PC-3 (cell line): ENCODE measurements around the gene RAD50. TPM values are rescaled to one million over a fixed set of nuclear protein-coding genes. Genes with fewer than 3 reads are reported as not detected.

ENCODE experiments used
- ATAC-seq: fragments of 200-7000 bp; cut with Tn5 transposase; 2 replicates; pipeline ENCODE4 v1.9.1; 2020; ENCODE audit warnings: mild to moderate bottlenecking, moderate library complexity
- BruUV-seq: library from RNA; stranded (reverse); fragments of 400-500 nt; replicated peaks from 2 replicates; lab custom pipeline; 2021; lab: Mats Ljungman, UMichigan
- CTCF ChIA-PET: fragments of 300-600 bp; sonication (Branson Sonifier 250); formaldehyde crosslinking; loops from one replicate; lab custom pipeline; 2022; ENCODE audit warnings: antibody characterized with exemption; lab: Charles Lee
- POLR2A ChIA-PET: fragments of 300-600 bp; sonication (Branson Sonifier 250); formaldehyde crosslinking; loops from one replicate; lab custom pipeline; 2022; ENCODE audit warnings: antibody characterized with exemption; ENCODE audit not compliant: unreplicated experiment; lab: Charles Lee
- DNase-seq: peaks from one replicate; pipeline ENCODE4 v3.0.0-alpha.2; 2015
- H2AFZ ChIP-seq: fragments of 300-600 bp; sonication (generic); 2 replicates; pipeline ENCODE4 v1.6.0; 2016; ENCODE audit warnings: antibody characterized with exemption, low read length
- H3F3A ChIP-seq: fragments of 300-600 bp; sonication (generic); one replicate; pipeline ENCODE4 v1.6.0; 2017; ENCODE audit warnings: antibody characterized with exemption, low read length, control low read depth, mild to moderate bottlenecking; ENCODE audit not compliant: unreplicated experiment
- H3K27ac ChIP-seq: fragments of 300-600 bp; sonication (generic); 2 replicates; pipeline ENCODE4 v1.5.1; 2016; ENCODE audit warnings: mild to moderate bottlenecking, low read length
- H3K27me3 ChIP-seq: fragments of 300-600 bp; sonication (generic); 2 replicates; pipeline ENCODE4 v1.6.1; 2016; ENCODE audit warnings: low read length, mixed read lengths
- H3K36me3 ChIP-seq: fragments of 300-600 bp; sonication (generic); 2 replicates; pipeline ENCODE4 v1.6.1; 2016; ENCODE audit warnings: low read depth, mixed run types, low read length, mixed read lengths
- H3K4me1 ChIP-seq: fragments of 300-600 bp; sonication (generic); 2 replicates; pipeline ENCODE4 v1.5.1; 2016; ENCODE audit warnings: low read length; ENCODE audit not compliant: insufficient read depth
- H3K4me2 ChIP-seq: fragments of 300-600 bp; sonication (generic); 2 replicates; pipeline ENCODE4 v1.6.0; 2016; ENCODE audit warnings: low read length
- H3K4me3 ChIP-seq: fragments of 300-600 bp; sonication (generic); 2 replicates; pipeline ENCODE4 v1.5.1; 2016; ENCODE audit warnings: mild to moderate bottlenecking, low read length, mixed read lengths
- H3K79me2 ChIP-seq: fragments of 300-600 bp; sonication (generic); 2 replicates; pipeline ENCODE4 v1.6.1; 2017; ENCODE audit warnings: low read length, mixed read lengths
- H3K9ac ChIP-seq: fragments of 300-600 bp; sonication (generic); 2 replicates; pipeline ENCODE4 v1.6.0; 2016; ENCODE audit warnings: mild to moderate bottlenecking, low read length
- H3K9me2 ChIP-seq: fragments of 300-600 bp; sonication (generic); replicated peaks from 2 replicates; pipeline ENCODE4 v1.6.1; 2016; ENCODE audit warnings: mixed run types, low read length, mixed read lengths
- H3K9me3 ChIP-seq: fragments of 300-600 bp; sonication (generic); 2 replicates; pipeline ENCODE4 v1.6.1; 2016; ENCODE audit warnings: low read length, mixed read lengths
- H4K20me1 ChIP-seq: fragments of 300-600 bp; sonication (generic); 2 replicates; pipeline ENCODE4 v1.6.1; 2016; ENCODE audit warnings: low read length, mixed read lengths
- CTCF ChIP-seq: fragments of 300-600 bp; sonication (generic); conservative IDR thresholded peaks from 2 replicates; pipeline ENCODE4 v1.5.1; 2017; ENCODE audit warnings: antibody characterized with exemption, low read depth, mild to moderate bottlenecking, low read length
- EZH2 ChIP-seq: fragments of 300-600 bp; sonication (generic); IDR thresholded peaks from one replicate; pipeline ENCODE4 v1.6.1; 2017; ENCODE audit warnings: antibody characterized with exemption, mild to moderate bottlenecking, low read length; ENCODE audit not compliant: unreplicated experiment
- EZH2phosphoT487 ChIP-seq: fragments of 300-600 bp; sonication (generic); IDR thresholded peaks from 2 replicates; pipeline ENCODE4 v1.6.1; 2018; ENCODE audit warnings: mild to moderate bottlenecking, antibody characterized with exemption, low read length, borderline replicate concordance
- intact Hi-C: fragments of 100-400 bp; cut with micrococcal nuclease; formaldehyde crosslinking; loops from 2 replicates; pipeline ENCODE4 v1.9.0; 2023
- total RNA-seq: library from RNA; depleted of rRNA; stranded (reverse); fragments of >200 nt; gene quantifications from 2 replicates; pipeline ENCODE4 v1.2.3, GENCODE V29; 2014

Gene RAD50
- total RNA-seq, 1 experiment from 2014 or later = 6.7 TPM

GRCh38 chr5:132664696-132665209, 108.0 kb downstream of the RAD50 start:
- no peak overlapping the region for H3K4me2 ChIP-seq
- H3K9me2 ChIP-seq = no peaks in the 10 kb centered on the region
- TF ChIP-seq EZH2 (no peak), EZH2phosphoT487 (no peak)
- BruUV-seq = no TSS peak
- H3K27me3 ChIP-seq = no peaks in the 10 kb centered on the region
- no peaks in the 10 kb centered on the region for H3K9me3 ChIP-seq
- no peak overlapping the region for H3K4me3 ChIP-seq
- intact Hi-C loops = no loop called here
- H4K20me1 ChIP-seq = no peaks in the 10 kb centered on the region
- H3F3A ChIP-seq = no peaks in the 10 kb centered on the region
- ATAC-seq (no peak), DNase-seq (no peak)
- H3K79me2 ChIP-seq = no peaks in the 10 kb centered on the region
- no peaks in the 10 kb centered on the region for H3K36me3 ChIP-seq
- ChIA-PET CTCF (no interaction called here), POLR2A (no interaction called here)
- H3K9ac ChIP-seq = no peak overlapping the region
- no peaks in the 10 kb centered on the region for H3K4me1 ChIP-seq
- no peak overlapping the region for H3K27ac ChIP-seq
- no peak overlapping the region for H2AFZ ChIP-seq

- ChIA-PET CTCF (no interaction called here), POLR2A (no interaction called here)
- intact Hi-C loops = no loop called here
- TF ChIP-seq EZH2 = no peak
- no peak for TF ChIP-seq EZH2phosphoT487
- TF ChIP-seq CTCF = no peak
- no peaks in the 10 kb centered on the region for H3F3A ChIP-seq
- H3K4me1 ChIP-seq = no peaks in the 10 kb centered on the region
- H3K79me2 ChIP-seq = no peaks in the 10 kb centered on the region
- H3K9ac ChIP-seq = no peak overlapping the region
- no peaks in the 10 kb centered on the region for H3K27me3 ChIP-seq
- no peak for DNase-seq
- H2AFZ ChIP-seq = no peak overlapping the region
- H3K9me2 ChIP-seq = no peaks in the 10 kb centered on the region
- H3K27ac ChIP-seq = no peak overlapping the region
- ATAC-seq = no peak
- H3K36me3 ChIP-seq = no peaks in the 10 kb centered on the region
- BruUV-seq = no TSS peak
- H3K4me2 ChIP-seq = no peak overlapping the region
- no peak overlapping the region for H3K4me3 ChIP-seq
- no peaks in the 10 kb centered on the region for H3K9me3 ChIP-seq
- no peaks in the 10 kb centered on the region for H4K20me1 ChIP-seq
Observed at GRCh38 chr5:132665574-132666080, 108.8 kb downstream of the RAD50 start.

- intact Hi-C loops = no loop called here
- no TSS peak for BruUV-seq
- H3K4me3 ChIP-seq = no peak overlapping the region
Observed at GRCh38 chr5:132666310-132667123, 109.7 kb downstream of the RAD50 start.

More at GRCh38 chr5:132666310-132667123, 109.7 kb downstream of the RAD50 start:
- DNase-seq (no peak), ATAC-seq (no peak)
- ChIA-PET POLR2A (no interaction called here), CTCF (interaction anchor here (0.6 kb wide), 1 partner anchor 153 kb away, joined by 4 read pairs; no protein-coding TSS in a partner anchor)
- Histone ChIP-seq H3K9me3 (no peaks in the 10 kb centered on the region), H3K27me3 (no peaks in the 10 kb centered on the region), H4K20me1 (no peaks in the 10 kb centered on the region), H3K4me1 (no peaks in the 10 kb centered on the region), H3K9me2 (no peaks in the 10 kb centered on the region), H2AFZ (no peak overlapping the region), H3K9ac (no peak overlapping the region), H3K4me2 (no peak overlapping the region), H3K79me2 (no peaks in the 10 kb centered on the region), H3F3A (no peaks in the 10 kb centered on the region), H3K36me3 (no peaks in the 10 kb centered on the region), H3K27ac (no peak overlapping the region)
- TF ChIP-seq EZH2 (no peak), CTCF (no peak), EZH2phosphoT487 (no peak)
